ENCODE data around the gene THADA.

The THADA gene

GRCh38 chr2:43438858-43439655, 156.8 kb downstream of the THADA start:
- no peak overlapping the region for H3K4me3 ChIP-seq (ENCODE audit: low read depth, low read length)
- CTCF ChIA-PET = interaction anchor here (0.6 to 0.7 kb wide), 3 partner anchors 14 to 533 kb away, joined by 3 read pairs; no protein-coding TSS in a partner anchor
- H3K36me3 ChIP-seq (ENCODE audit: control insufficient read depth in 2 of 2, insufficient read depth in 1 of 2, low read length in 2 of 2) = no peaks in the 10 kb centered on the region
- 0 out of 2 replicates have a peak, but pooled peaks cover 3% of the 10 kb centered on the region for H3K4me1 ChIP-seq (ENCODE audit: control insufficient read depth, insufficient read depth, low read length)
- POLR2A ChIA-PET = no interaction called here
- TF ChIP-seq YY1 (tag by site-specific recombination; IDR thresholded peaks at IDR 0.05) = no peak
- no peak for TF ChIP-seq GLI4 (tag by site-specific recombination; IDR thresholded peaks at IDR 0.05)
- TF ChIP-seq, protein P1, sequence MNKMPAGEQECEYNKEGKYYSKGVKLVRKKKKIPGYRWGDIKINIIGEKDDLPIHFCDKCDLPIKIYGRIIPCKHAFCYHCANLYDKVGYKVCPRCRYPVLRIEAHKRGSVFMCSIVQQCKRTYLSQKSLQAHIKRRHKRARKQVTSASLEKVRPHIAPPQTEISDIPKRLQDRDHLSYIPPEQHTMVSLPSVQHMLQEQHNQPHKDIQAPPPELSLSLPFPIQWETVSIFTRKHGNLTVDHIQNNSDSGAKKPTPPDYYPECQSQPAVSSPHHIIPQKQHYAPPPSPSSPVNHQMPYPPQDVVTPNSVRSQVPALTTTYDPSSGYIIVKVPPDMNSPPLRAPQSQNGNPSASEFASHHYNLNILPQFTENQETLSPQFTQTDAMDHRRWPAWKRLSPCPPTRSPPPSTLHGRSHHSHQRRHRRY (tag by site-specific recombination; IDR thresholded peaks at IDR 0.05) = no peak
- TF ChIP-seq ZNF138 (tag by site-specific recombination; IDR thresholded peaks at IDR 0.05; ENCODE audit: borderline replicate concordance) = no peak
- no peak for TF ChIP-seq ZNF280D (tag by site-specific recombination; IDR thresholded peaks at IDR 0.05)
- TF ChIP-seq PATZ1 (tag by site-specific recombination; IDR thresholded peaks at IDR 0.05) = no peak
- TF ChIP-seq, protein P2, sequence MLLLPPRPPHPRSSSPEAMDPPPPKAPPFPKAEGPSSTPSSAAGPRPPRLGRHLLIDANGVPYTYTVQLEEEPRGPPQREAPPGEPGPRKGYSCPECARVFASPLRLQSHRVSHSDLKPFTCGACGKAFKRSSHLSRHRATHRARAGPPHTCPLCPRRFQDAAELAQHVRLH (tag by site-specific recombination; IDR thresholded peaks at IDR 0.05) = no peak
- no peak for TF ChIP-seq ZNF239 (tag by site-specific recombination; IDR thresholded peaks at IDR 0.05)
- no peak for TF ChIP-seq ZNF621 (tag by site-specific recombination; IDR thresholded peaks at IDR 0.05)
- TF ChIP-seq RBAK (tag by site-specific recombination; IDR thresholded peaks at IDR 0.05) = no peak
- no peak for TF ChIP-seq SCRT2 (tag by site-specific recombination; IDR thresholded peaks at IDR 0.05)
- TF ChIP-seq ZNF610 (tag by site-specific recombination; IDR thresholded peaks at IDR 0.05; ENCODE audit: borderline replicate concordance) = no peak
- TF ChIP-seq MYNN (tag by site-specific recombination; IDR thresholded peaks at IDR 0.05; ENCODE audit: borderline replicate concordance) = no peak
- no peak for TF ChIP-seq ZNF837 (tag by site-specific recombination; IDR thresholded peaks at IDR 0.05)
- TF ChIP-seq ZNF404 (tag by site-specific recombination; IDR thresholded peaks at IDR 0.05) = no peak
- no peak for TF ChIP-seq ZNF416 (tag by site-specific recombination; IDR thresholded peaks at IDR 0.05)
- TF ChIP-seq ZNF221 (tag by site-specific recombination; IDR thresholded peaks at IDR 0.05; ENCODE audit: borderline replicate concordance) = no peak
- no peaks in the 10 kb centered on the region for H3K9me3 ChIP-seq (ENCODE audit: control insufficient read depth, insufficient read depth, low read depth, low read length)
- H3K27ac ChIP-seq (ENCODE audit: extremely low read depth, low read depth, low read length) = no peak overlapping the region

DNA sequence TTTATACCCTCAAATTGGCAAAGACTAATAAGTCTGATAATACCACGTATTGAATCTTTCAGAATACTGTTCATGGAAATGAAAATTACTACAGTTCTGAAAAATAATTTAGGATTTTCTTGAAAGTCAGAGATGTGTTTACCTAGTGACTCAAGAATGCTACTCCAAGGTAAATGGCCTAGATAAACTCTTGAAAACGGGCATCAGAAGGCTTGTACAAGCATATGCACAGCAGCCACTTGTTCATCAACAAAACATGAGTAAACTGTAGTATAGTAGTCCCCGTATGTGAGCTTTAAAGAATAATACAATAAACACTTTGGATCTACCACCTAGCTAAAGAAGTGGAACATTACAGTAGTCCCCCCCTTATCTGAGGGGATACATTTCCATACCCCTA, 157.5 kb downstream of the THADA start:
- Histone ChIP-seq H3K9me3 (ENCODE audit: control insufficient read depth, insufficient read depth, low read depth, low read length) (no peaks in the 10 kb centered on the region), H3K4me1 (ENCODE audit: control insufficient read depth, insufficient read depth, low read length) (0 out of 2 replicates have a peak, but pooled peaks cover 3% of the 10 kb centered on the region), H3K4me3 (ENCODE audit: low read depth, low read length) (no peak overlapping the region), H3K27ac (ENCODE audit: extremely low read depth, low read depth, low read length) (no peak overlapping the region), H3K36me3 (ENCODE audit: control insufficient read depth in 2 of 2, insufficient read depth in 1 of 2, low read length in 2 of 2) (no peaks in the 10 kb centered on the region)
- ChIA-PET POLR2A (no interaction called here), CTCF (interaction anchor here (0.7 to 1.6 kb wide), 2 partner anchors 15 to 46 kb away, joined by 3 to 6 read pairs; no protein-coding TSS in a partner anchor)
- no peak for TF ChIP-seq HIC1 (tag by site-specific recombination; IDR thresholded peaks at IDR 0.05)
- no peak for TF ChIP-seq ZNF830 (tag by site-specific recombination; IDR thresholded peaks at IDR 0.05; ENCODE audit: low read depth)
- TF ChIP-seq ZNF354C (tag by site-specific recombination; IDR thresholded peaks at IDR 0.05; ENCODE audit: borderline replicate concordance, low read depth) = no peak
- no peak for TF ChIP-seq ZIC2 (tag by site-specific recombination; IDR thresholded peaks at IDR 0.05)
- TF ChIP-seq SALL2 (tag by site-specific recombination; IDR thresholded peaks at IDR 0.05; ENCODE audit: borderline replicate concordance) = no peak
- no peak for TF ChIP-seq OVOL3 (tag by site-specific recombination; IDR thresholded peaks at IDR 0.05)
- TF ChIP-seq ZNF10 (tag by site-specific recombination; IDR thresholded peaks at IDR 0.05) = no peak
- TF ChIP-seq ZNF776 (tag by site-specific recombination; IDR thresholded peaks at IDR 0.05; ENCODE audit: borderline replicate concordance) = no peak
- TF ChIP-seq ZNF394 (tag by site-specific recombination; IDR thresholded peaks at IDR 0.05; ENCODE audit: borderline replicate concordance) = no peak
- no peak for TF ChIP-seq ZNF423 (tag by site-specific recombination; IDR thresholded peaks at IDR 0.05)

All from HEK293 (cell line).